GM18508 (cell line): ENCODE data around the gene CHCHD6.

Experiments
- ATAC-seq: cut with Tn5 transposase; IDR thresholded peaks from one replicate; pipeline ENCODE4 v1.9.1; 2021; ENCODE audit warnings: moderate number of reproducible peaks; ENCODE audit not compliant: insufficient read depth, unreplicated experiment

The CHCHD6 gene

DNA sequence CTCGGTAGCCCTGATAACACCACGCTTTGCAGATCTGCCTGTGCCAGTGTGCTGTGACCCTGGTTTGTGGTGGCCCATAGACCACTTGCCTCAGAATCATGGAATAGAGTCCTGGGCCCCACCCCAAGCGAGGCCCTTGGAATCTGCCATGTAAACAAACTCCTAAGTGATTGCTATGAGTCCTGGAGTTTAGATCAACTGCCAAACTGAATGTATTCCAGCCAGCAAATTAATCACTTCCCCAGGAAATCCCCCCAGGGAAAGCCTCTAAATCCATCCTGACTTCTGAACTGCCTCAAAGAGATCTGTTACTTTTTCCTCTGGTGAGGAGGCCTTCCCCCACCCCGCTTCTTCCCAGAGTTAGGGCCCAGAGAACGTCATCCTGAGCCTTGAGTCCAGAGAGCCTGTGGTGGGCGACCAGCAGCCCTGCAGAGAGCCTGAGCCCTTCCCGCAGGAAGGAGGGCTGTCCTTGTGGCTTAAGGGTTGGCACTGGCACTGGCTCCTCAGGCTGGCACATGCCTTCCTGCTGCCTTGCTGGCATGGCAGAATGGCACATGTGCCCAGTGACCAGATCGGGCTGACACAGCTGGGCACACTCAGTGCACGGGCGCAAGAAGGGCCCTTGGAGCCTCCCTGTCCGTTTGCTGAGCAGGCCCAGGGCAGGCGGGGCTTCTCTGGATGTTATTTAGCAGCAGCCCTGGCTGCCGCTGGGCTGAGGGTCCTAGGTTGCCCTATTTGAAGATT is 228.3 kb downstream of the CHCHD6 start:
- ATAC-seq, result no peak

DNA sequence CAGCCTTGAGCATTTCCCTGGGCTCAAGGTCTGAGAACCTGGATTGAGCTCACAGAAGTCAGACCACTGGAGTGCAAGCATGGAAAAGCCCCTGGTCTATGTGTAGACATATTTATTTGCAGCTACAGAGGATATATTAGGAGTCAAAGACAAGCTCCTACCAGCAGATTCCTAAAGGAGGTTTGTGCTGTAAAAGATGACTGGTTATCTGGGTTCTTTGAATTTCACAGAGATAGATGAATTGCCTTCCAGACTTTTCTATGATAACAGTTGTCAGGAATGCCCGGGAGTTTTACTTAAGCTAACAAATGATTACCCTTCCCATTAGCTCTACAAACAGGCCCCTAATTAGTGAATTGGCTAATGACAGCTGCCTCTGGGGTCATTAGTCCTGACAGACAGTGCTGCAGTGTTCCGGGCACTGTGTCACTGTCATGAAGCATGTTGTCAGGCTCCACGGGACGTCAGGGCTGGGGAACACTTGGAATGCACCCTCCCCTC is 230.0 kb downstream of the CHCHD6 start:
- no peak for ATAC-seq

DNA sequence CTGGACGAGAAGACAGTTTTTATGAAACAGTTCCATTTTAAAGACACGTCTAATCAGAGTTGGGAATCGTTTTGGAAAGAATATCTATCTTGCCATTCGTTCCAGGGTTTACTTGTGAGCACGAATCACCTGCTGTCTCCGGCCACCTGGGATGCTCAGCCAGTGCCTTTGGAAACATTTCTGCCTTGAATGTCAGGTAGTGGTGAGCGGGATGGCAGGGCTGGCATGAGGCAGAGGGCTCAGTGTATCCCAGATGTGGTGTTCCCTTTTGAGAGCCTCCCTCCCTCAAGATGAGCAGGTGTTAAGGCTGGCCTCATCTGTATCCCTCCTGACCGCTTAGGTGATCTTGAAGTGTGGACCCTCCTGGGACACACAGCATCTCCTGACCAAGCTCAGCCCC is 231.0 kb downstream of the CHCHD6 start:
- ATAC-seq, result no peak

DNA sequence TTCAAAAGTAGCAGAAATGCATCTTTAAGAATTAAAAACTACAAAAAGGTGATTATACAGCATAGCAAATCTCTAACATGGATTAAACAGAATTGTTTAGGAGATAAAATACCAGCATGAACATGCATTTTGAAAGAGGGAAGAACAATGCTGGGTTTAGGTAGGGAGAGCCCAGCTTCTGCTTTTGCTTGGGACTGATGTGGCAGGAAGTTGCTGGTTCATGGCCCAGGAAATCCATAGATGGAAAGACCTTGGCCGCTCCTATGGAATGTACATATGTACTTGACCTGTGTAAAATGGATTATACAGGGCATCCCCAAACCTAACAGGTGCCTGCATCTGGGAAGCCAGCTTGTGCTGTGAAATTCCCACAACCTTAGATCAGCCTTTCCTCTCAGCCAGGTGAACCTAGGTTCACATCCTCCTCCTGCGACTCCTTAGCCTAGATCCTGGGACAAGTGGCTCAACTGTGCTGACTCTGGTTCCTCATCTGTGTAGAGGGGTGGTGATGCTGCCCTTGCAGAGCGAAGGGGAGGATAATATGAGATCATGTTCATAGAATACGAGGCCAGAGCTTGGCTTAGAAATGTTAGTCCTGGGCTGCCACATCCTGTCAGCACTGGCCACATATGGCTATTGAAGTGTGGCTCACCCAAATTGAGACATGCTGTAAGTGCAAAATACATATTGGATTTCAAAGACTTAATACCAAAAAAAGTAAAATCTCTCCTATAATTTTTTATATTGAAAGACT is 231.9 kb downstream of the CHCHD6 start:
- ATAC-seq, result no peak

DNA sequence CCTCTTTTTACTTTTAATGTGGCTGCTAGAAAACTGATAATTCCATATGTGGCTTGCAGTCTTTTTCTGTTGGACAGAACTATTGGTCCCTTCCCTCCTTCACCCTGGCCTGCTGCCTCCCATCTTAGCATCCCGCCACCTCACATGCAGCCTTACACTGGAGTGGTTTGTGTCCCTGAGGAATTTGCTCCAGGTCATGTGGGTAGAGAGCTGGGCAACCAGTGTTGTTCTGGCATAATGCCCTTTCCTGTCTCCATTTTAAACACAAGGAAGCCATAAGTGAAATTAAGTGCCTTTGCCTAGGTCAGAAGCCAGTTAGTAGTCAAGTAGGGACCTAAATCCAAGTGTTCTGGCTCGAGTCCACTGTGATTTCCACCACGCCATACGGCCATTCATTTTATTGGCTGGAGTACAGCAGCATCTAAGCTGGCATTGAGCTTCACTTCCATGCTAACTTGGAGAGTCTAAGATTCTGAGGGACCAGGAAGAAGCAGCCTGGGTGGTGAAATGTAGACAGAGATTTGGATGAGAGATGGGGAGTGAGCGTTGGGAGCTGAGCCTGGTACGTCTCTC is 232.9 kb downstream of the CHCHD6 start:
- ATAC-seq, result no peak

DNA sequence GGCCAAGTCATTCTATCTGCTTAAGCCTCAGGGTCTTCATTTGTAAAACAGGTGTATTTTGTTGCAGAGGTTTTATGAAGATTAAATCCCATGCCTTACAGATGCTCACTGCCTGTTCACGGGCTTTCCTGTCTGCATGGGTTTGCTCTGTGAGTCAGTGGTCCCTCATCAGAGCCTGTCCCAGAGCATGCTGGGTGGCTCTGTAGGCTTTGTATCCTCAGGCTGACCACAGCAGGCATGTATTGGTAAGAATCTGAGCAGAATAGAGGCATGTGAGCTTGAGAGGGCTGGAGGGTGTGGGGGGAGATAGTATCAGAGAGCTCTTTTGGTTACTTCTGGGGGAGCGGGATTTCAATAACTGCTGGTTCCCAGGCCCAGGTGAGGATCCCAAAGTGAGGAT is 233.5 kb downstream of the CHCHD6 start:
- ATAC-seq, result no peak

DNA sequence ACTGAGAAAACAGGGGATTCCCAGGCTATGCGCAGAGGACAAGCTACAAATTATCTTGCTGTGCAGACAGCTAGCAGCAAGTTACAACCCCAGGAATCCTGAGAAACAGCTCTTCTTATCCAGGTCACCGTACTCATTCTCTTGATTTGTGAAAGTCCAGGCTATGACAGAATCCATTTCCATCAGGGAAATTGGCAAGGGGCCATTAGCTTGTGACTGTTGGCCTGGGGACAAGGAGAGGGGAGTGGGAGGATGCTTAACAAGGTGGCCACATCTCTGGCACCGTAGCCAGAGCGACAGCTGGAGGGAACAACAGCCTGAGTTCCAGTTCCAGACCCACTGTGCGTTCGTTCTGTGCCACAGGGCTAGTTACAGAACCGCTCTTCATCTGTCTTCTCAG is 233.9 kb downstream of the CHCHD6 start:
- no peak for ATAC-seq

DNA sequence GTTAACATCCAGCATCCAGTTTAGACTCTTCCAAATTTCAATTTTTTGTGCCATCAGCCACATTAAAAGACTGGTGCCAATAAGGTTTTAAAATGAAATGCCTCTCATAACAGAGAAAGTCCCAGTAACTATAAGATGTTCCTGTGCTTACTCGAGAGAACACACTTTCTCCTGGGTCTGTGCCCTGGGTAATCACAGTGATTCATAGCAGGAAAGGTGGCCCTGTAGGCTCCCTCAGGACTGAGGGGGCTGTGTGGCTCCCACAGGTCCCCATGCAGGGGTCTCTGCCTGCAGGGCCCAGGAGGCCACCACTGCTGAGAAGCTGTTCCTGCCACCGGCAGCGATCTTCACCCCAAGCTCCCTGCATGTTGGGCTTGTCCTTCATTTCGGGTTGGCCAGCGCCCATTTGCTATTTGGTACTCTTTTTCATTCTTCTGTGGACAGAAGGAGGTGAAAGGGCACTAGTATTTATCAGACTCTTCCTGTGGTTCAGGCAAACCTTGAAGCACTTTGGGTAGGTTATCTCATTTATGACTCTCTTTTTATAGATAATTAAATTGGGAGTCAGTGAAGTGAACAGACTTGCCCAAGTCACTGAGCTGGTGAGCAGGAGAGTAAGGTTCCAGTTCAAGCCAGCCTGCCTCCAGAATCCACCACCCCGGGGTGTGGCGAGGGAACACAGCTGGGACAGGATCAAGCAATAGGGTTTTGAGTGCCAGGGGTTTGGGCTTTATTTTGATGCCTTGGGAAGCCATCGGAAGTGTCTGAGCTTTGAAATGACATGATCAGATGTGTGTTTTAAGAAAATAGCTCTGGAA is 234.7 kb downstream of the CHCHD6 start:
- ATAC-seq, result no peak

DNA sequence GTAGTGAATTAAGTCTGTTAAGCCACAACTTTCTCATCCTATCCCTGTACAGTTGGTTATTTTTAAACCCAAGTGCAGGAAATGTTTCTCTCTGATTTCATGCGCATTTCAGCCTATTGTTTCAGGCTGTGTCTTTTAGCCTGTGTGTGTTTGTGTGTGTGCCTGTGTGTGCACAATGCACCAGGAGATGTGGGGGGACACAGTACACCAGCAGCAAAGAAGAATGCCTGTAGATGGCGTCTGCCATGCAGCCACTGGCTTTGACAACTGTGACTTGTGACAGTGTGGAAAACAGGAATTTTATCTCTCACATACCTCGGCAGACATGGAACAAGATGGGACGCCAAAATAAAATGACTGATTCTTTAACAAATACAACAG is 235.3 kb downstream of the CHCHD6 start:
- no peak for ATAC-seq

DNA sequence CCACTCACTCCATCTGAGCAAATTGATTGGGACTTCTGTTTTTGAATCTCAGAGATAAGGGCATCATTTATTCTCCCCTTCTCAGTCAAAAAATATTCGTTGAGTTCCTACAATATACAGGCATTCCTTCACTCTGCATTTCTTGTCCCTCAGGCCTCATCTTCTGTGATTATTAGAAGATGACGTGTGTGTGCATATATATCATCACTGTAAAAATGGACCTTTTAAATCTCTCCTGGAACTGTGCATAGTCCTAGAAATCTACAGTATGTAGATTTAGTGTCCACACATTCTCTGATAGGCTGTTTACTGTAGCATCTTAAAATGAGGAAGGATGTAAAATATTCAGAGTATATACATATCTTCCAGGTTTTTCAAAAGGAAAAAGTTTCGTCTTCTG is 235.7 kb downstream of the CHCHD6 start:
- no peak for ATAC-seq

DNA sequence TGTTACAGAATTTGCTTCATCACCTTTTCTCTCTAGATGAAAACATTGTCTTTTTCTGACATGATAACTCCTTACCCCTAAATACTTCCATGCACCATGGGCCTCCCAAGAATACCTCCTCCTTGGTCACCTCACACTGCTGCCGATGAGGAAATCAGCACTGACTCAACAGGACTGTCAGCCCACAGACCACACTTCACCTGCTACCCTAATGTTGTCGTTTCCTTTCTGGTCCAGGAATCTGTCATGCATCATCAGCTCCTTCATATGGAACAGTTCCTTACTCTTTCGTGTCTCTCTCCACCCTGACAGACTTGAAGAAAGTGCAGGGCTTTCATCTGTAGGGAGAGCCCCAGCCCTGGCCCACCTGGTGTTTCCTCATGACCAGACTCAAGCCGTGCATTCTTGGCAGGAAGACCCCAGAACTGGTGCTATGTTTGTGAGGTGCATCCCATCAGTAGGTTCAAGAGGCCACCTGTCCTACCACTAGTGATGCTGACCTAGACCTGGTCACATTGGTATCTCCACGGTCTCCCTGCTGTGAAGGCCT is 237.8 kb downstream of the CHCHD6 start:
- ATAC-seq, result no peak

DNA sequence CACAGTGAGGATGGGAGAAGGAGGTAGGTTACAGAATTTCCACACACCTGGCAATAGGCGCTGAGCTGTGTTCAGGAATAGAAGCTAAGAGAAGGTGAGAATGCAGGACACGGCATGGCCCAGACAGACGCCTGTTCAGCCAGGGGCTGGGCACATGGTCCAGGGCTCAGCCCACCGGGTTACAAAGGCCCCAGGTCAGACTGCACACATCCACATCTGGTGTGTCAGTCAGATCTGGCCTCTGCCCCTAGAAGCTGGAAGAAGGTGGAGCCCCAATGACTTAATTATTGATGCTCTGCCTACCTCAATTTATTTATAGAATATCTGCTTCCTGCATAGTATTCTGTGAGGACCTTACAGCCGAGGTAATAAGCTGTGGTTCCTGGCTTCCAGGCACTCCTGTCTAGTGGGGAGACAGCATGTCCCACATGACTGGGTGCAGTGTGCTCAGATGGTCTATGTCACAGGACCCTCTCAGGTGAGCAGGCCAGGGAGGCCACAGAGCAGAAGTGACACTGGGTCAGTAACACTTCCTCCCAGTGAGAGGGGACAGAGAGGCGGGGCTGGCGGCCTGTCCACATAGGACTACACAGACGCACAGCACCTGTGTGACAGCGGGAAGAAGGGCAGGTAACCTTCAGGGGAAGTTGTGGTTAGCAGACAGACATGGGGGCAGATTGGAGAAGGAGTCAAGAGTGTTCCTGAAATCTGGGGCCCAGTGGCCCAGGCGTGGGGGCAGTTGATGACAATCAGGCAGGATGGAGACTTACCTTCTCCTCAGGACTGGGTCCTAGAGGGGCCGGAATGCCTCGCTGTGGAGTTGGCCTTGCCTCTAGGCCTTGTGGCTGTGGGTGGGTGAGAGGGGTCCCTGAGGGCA is 240.3 kb downstream of the CHCHD6 start:
- no peak for ATAC-seq

DNA sequence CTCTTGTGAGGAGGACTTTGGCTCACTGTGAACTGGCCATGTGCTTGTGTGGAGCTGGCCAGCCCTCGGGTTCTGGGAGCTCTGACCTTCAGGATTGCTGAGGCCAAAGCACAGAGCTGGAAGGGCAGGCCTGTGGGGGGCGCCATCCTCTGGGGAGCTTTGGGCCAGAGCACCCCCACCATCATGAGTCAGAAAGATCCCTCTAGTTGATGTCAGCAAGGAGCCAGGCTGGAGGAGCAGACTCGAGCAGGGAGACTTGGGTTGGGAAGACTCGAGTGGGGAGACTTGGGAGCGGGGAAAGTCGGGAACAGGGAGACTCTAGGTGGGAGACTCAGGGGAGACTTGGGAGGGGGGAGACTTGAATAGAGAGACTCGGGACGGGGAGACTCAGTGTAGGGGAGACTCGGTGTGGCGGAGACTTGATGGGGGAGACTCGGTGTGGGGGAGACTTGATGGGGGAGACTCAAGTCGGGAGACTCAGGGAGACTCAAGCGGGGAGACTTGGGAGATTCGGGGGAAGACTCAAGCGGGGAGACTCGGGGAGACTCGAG is 241.2 kb downstream of the CHCHD6 start:
- no peak for ATAC-seq

DNA sequence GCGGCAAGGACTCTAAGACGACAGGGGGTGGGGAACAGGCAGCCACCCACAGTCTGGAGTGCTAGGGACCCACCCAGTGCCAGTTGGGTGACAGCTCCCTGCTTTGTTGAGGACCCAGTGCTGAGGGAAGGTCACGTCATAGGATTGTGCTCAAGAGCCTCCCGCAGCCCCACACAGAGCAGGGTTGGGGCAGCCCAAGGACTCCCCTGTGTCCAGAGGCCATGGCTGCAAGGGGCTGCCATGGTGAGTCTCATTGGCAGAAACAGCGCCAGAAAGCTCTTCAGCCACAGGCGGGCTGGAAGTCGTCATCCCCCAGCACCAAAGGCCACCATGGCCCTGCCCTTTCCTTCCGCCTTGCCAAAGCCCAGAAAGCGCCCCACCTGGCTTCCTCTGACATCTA is 241.9 kb downstream of the CHCHD6 start:
- ATAC-seq, result no peak

DNA sequence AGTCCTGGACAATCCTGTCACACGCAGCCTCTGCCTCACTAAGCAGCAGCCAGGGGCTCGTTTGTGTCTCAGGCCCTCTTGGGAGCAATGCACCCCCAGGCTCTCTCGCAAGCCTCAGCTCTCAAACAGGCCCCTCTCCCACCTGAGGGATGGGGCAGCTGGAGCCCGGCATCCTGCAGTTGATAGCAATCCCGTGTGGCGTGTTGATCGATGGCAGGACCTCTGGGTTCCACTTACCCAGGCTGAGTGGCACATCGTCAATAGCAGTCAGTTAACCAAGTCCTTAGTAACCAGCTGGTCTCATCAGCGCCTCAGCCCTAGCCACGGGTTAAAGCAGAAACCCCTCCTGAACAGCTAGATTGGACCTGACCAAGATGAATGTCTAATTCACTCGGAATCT is 242.4 kb downstream of the CHCHD6 start:
- ATAC-seq, result no peak

DNA sequence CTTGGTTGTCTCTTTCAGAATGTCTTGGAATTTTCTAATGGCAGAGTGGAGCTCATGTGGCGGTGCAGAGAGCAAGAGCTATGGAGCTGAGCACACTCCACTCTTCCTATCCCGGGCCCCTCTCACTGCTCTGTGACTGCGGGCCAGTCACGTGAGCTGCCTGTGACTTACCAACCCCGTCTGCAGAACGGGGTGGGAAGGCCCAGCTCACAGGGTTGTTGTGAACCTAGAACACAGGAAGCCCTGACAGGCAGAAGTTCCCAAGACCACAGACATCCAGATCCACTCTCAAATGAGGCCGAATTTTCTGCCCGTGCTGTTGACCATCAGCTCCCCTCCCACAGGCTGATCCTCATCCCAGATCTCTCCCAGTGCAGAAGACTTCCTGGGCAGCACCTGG is 243.4 kb downstream of the CHCHD6 start:
- ATAC-seq, result no peak

DNA sequence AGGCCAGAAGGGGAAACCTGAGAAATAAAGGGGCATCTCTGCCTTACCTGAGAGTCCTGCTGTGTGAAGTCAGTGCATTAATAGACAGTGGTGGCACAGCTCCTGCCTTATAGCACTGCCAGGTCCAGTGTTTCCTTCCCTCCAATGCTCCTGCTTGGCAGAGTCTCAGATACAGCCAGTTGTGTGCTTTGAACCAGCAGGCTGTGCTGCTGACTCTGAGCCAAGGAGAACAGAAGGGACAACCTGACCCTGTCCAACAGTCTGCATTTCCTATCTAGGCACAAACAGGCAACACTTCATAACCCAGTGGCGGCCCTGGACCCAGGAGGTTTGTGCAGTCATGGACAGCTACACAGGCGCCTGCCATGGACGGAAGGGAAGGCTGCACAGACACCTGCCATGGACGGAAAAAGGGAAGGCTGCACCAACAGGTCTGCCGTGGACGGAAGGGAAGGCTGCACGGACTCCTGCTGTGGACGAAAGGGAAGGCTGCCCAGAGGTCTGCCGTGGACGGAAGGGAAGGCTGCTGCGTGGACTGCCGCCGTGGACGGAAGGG is 245.0 kb downstream of the CHCHD6 start:
- ATAC-seq, result no peak

DNA sequence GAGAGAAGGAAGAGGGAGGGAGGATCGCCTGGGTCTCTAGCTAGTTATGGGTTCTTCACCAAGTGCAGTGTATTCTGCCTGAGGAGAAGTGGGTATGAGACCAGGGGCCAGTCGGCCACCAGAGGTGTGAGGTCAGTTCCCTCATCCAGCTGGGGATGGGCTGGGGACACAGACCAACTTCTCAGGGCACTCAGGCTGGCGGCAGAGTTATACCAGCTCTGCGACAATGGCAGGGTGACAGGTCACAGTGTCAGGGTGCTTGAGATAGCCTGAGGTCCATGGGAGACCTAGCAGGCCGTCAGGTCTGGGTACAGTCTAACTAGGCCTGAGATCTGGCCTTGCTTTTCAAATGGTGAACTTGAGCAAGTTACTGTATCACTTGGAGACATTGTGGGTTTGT is 247.5 kb downstream of the CHCHD6 start:
- no peak for ATAC-seq
